ENCODE measurements around the gene RXFP4. TPM values are rescaled to one million over a fixed set of nuclear protein-coding genes. Genes with fewer than 3 reads are reported as not detected.

Gene RXFP4
- total RNA-seq, 1 donor from 2014 or later = not detected

DNA sequence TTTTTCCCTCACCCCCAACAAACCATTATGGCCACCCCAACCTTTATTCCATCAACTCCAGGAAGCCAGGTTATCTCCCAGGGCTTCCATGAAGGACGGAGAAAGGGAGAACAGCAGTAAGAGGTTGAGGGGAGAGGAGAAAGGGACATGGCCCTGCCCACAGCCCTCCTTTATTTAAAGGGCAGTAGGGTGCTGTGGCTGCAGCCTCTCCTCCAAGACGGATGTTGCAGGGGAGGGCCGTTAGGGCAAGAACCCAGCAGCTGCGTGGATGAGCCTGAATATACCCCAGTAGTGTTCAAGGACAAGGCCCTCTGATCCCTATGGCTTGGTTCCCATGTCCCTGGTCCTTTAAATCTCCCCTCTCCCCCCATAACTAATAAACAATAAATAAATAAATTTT lies 5.9 kb downstream of the RXFP4 start:
- peaks cover 6% of the 10 kb centered on the region for H3K9me3 Mint-ChIP-seq (ENCODE audit: unreplicated experiment)
- TF ChIP-seq, protein P1, sequence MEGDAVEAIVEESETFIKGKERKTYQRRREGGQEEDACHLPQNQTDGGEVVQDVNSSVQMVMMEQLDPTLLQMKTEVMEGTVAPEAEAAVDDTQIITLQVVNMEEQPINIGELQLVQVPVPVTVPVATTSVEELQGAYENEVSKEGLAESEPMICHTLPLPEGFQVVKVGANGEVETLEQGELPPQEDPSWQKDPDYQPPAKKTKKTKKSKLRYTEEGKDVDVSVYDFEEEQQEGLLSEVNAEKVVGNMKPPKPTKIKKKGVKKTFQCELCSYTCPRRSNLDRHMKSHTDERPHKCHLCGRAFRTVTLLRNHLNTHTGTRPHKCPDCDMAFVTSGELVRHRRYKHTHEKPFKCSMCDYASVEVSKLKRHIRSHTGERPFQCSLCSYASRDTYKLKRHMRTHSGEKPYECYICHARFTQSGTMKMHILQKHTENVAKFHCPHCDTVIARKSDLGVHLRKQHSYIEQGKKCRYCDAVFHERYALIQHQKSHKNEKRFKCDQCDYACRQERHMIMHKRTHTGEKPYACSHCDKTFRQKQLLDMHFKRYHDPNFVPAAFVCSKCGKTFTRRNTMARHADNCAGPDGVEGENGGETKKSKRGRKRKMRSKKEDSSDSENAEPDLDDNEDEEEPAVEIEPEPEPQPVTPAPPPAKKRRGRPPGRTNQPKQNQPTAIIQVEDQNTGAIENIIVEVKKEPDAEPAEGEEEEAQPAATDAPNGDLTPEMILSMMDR (IDR thresholded peaks at IDR 0.05; ENCODE audit: partially characterized antibody, unreplicated experiment) = no peak
- H3K4me3 Mint-ChIP-seq (ENCODE audit: unreplicated experiment) = no peak overlapping the region
- no peaks in the 10 kb centered on the region for H3K36me3 Mint-ChIP-seq (ENCODE audit: unreplicated experiment)
- H3K27me3 Mint-ChIP-seq (ENCODE audit: unreplicated experiment) = peaks cover 2% of the 10 kb centered on the region
- H3K27ac Mint-ChIP-seq (ENCODE audit: unreplicated experiment) = no peak overlapping the region
- no peak for DNase-seq
- H3K4me1 Mint-ChIP-seq (ENCODE audit: low read depth, unreplicated experiment) = no peaks in the 10 kb centered on the region

DNA sequence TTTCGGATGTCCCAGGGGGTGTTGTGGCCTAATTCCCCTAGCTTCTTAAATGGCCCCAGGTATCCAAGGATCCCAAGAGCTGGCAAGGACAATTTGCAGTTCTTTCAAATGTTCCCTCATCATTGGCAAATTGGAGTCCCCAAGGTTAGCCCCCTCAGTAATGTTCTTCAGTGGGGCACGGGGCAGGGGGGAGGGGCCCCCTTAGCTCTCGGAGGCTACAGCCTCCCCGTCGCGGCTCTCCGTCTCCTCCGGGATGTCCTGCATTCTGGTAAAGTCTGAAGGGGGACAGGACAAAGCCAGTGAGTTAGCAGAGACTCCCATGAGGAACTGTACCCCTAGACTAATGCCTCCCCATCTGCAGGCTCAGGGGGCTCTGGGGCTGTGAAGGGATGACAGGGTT lies 6.3 kb downstream of the RXFP4 start:
- Mint-ChIP-seq H3K27ac (ENCODE audit: unreplicated experiment) (no peak overlapping the region), H3K36me3 (ENCODE audit: unreplicated experiment) (no peaks in the 10 kb centered on the region), H3K9me3 (ENCODE audit: unreplicated experiment) (peaks cover 6% of the 10 kb centered on the region), H3K27me3 (ENCODE audit: unreplicated experiment) (peaks cover 2% of the 10 kb centered on the region), H3K4me3 (ENCODE audit: unreplicated experiment) (no peak overlapping the region), H3K4me1 (ENCODE audit: low read depth, unreplicated experiment) (no peaks in the 10 kb centered on the region)
- no peak for DNase-seq
- TF ChIP-seq, protein P1 (IDR thresholded peaks at IDR 0.05; ENCODE audit: partially characterized antibody, unreplicated experiment) = no peak

DNA sequence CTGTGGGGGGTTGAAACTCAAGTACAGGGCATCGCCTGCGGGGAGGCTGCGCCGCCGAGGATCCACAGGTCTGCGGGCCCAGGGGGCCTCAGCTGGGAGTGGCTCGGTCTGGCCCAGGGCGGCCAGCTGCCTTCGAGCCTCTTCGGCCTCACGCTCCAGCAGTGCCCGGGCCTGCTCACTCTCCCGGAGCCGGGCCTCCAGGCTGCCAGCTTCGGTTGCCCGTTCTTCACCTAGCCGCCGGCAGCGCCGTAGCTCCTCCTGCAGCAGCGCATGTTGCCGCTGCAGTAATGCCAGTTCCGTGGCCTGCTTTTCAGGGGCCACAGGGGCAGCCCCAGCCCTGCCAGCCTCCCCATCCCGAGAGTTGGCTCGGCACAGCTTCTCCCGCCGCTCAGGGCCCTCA lies 9.4 kb downstream of the RXFP4 start:
- Mint-ChIP-seq H3K4me3 (ENCODE audit: unreplicated experiment) (no peak overlapping the region), H3K27me3 (ENCODE audit: unreplicated experiment) (no peaks in the 10 kb centered on the region), H3K27ac (ENCODE audit: unreplicated experiment) (no peak overlapping the region), H3K9me3 (ENCODE audit: unreplicated experiment) (peaks cover 6% of the 10 kb centered on the region), H3K36me3 (ENCODE audit: unreplicated experiment) (no peaks in the 10 kb centered on the region), H3K4me1 (ENCODE audit: low read depth, unreplicated experiment) (no peaks in the 10 kb centered on the region)
- no peak for DNase-seq
- TF ChIP-seq, protein P1 (IDR thresholded peaks at IDR 0.05; ENCODE audit: partially characterized antibody, unreplicated experiment) = no peak

DNA sequence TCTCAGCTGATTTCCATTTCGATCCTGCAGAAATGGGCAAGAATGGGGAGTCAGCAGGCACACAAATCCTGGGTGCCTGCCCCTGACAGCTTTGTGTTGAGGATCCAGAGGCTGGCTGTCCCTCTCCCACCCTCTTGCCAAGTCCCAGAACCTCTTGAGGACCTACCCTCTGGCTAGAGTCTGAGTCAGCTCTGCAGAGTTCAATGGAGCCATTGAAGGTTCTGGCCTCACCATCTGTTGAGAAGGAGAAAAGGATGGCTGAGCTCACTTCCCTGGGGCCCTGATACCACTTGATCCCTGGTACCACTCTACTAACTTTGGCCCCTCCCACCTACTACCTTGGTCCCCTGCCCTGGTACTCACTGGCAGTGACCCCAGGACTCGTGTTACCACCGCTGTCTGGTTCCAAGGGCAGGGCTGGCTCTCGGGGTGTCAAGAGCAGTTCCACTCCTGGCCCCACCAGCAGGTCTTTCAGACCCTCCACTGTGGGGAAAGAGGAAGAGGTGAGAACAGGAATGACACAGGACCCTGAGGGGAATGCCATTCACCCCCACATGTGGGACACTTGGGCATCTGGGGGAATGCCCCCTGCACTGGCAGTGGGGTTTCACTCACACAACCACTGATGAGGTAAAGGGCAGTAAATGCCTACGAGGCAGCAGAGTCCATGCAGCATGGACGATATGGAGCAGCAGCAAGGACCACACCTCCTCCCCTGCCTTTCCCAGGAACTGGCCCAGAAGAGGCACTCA lies 10.5 kb downstream of the RXFP4 start:
- H3K27me3 Mint-ChIP-seq (ENCODE audit: unreplicated experiment) = no peaks in the 10 kb centered on the region
- H3K4me3 Mint-ChIP-seq (ENCODE audit: unreplicated experiment) = no peak overlapping the region
- H3K4me1 Mint-ChIP-seq (ENCODE audit: low read depth, unreplicated experiment) = no peaks in the 10 kb centered on the region
- TF ChIP-seq, protein P1 (IDR thresholded peaks at IDR 0.05; ENCODE audit: partially characterized antibody, unreplicated experiment) = no peak
- no peak overlapping the region for H3K27ac Mint-ChIP-seq (ENCODE audit: unreplicated experiment)
- peaks cover 6% of the 10 kb centered on the region for H3K9me3 Mint-ChIP-seq (ENCODE audit: unreplicated experiment)
- no peak for DNase-seq
- no peaks in the 10 kb centered on the region for H3K36me3 Mint-ChIP-seq (ENCODE audit: unreplicated experiment)

DNA sequence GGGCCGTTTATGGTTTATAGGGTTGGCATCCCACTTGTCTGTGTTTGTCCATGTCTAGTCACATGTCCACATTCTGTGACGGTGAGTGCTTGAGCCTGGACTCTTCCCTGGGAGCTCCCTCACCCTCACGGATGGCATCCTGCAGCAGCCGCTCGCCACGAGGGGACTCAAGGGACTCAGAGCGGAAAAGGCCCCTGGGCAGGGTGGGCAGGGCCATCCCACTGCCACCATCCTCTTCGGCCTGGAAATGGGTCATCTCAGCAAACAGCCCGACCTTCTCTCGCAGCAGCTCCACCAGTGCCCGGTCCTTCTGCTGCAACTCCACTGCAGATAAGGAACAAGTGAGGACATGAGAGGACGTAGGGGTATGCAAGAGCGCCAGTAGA lies 11.1 kb downstream of the RXFP4 start:
- TF ChIP-seq, protein P1 (IDR thresholded peaks at IDR 0.05; ENCODE audit: partially characterized antibody, unreplicated experiment) = no peak
- Mint-ChIP-seq H3K4me1 (ENCODE audit: low read depth, unreplicated experiment) (no peaks in the 10 kb centered on the region), H3K9me3 (ENCODE audit: unreplicated experiment) (peaks cover 6% of the 10 kb centered on the region), H3K4me3 (ENCODE audit: unreplicated experiment) (no peak overlapping the region), H3K27me3 (ENCODE audit: unreplicated experiment) (no peaks in the 10 kb centered on the region), H3K27ac (ENCODE audit: unreplicated experiment) (no peak overlapping the region), H3K36me3 (ENCODE audit: unreplicated experiment) (no peaks in the 10 kb centered on the region)
- DNase-seq = no peak
